HG03354 (cell line): Measurements from ENCODE around the gene SUN3.
"Not testable (repeated sequence)": the region's sequence is repeated elsewhere in the genome, so short reads cannot be mapped to it uniquely, and the experiment has no call there.

Experiments
- ATAC-seq: cut with Tn5 transposase; IDR thresholded peaks from one replicate; pipeline ENCODE4 v1.9.1; 2021; ENCODE audit warnings: mild to moderate bottlenecking; ENCODE audit not compliant: unreplicated experiment, poor library complexity, severe bottlenecking

Gene SUN3

GRCh38 chr7:48035301-48035966 lies 6.5 kb upstream of the SUN3 start, which contains the start of gene C7orf57:
Gene C7orf57, plus strand, starts transcription at chr7:48035543. Its CDS starts 766 bp downstream, at chr7:48036309.
- ATAC-seq: peak; percentile 98

GRCh38 chr7:48033922-48034321 lies 5.0 kb upstream of the SUN3 start:
- no peak for ATAC-seq

- no peak for ATAC-seq
Observed at GRCh38 chr7:48031111-48031510, 2.2 kb upstream of the SUN3 start.

- ATAC-seq: no peak
Observed at GRCh38 chr7:48025624-48026023, 3.3 kb downstream of the SUN3 start.

GRCh38 chr7:48017674-48018073 lies 11.2 kb downstream of the SUN3 start:
- ATAC-seq: no peak

- ATAC-seq: no peak
Observed at GRCh38 chr7:48016641-48017040, 12.3 kb downstream of the SUN3 start.

- no peak for ATAC-seq
Observed at GRCh38 chr7:48011951-48012350, 17.0 kb downstream of the SUN3 start.

GRCh38 chr7:48011323-48011722 lies 17.6 kb downstream of the SUN3 start:
- ATAC-seq: no peak

- ATAC-seq: no peak
Observed at GRCh38 chr7:48009954-48010353, 19.0 kb downstream of the SUN3 start.

GRCh38 chr7:48009257-48009656 lies 19.6 kb downstream of the SUN3 start:
- no peak for ATAC-seq

GRCh38 chr7:48006866-48007265 lies 22.0 kb downstream of the SUN3 start:
- ATAC-seq: no peak

GRCh38 chr7:48004638-48005037 lies 24.3 kb downstream of the SUN3 start:
- peak; percentile 46 for ATAC-seq

- no peak for ATAC-seq
Observed at GRCh38 chr7:48004032-48004431, 24.9 kb downstream of the SUN3 start.

GRCh38 chr7:48000164-48000563 lies 28.7 kb downstream of the SUN3 start:
- not testable (repeated sequence) for ATAC-seq

- ATAC-seq: no peak
Observed at GRCh38 chr7:47999413-47999812, 29.5 kb downstream of the SUN3 start.

- no peak for ATAC-seq
Observed at GRCh38 chr7:47992446-47992845, 36.5 kb downstream of the SUN3 start.

GRCh38 chr7:47991741-47992311 lies 37.1 kb downstream of the SUN3 start:
- ATAC-seq: peak; percentile 100

GRCh38 chr7:47991270-47991669 lies 37.6 kb downstream of the SUN3 start:
- peak; percentile 2 for ATAC-seq

GRCh38 chr7:47990592-47990991 lies 38.3 kb downstream of the SUN3 start:
- no peak for ATAC-seq

- not testable (repeated sequence) for ATAC-seq
Observed at GRCh38 chr7:47989607-47990400, 39.1 kb downstream of the SUN3 start.
